HG03469 (cell line): ENCODE measurements around the gene RSPRY1.

Source experiments
- ATAC-seq: cut with Tn5 transposase; IDR thresholded peaks from one replicate; pipeline ENCODE4 v1.9.1; 2021; ENCODE audit warnings: mild to moderate bottlenecking, moderate library complexity, moderate number of reproducible peaks; ENCODE audit not compliant: unreplicated experiment

RSPRY1 gene

GRCh38 chr16:57185945-57186871 lies at the start of gene RSPRY1, which contains the start of gene PSME3IP1:
Gene RSPRY1, plus strand, starts transcription at chr16:57186329. Its CDS starts 18,330 bp downstream, at chr16:57204659.
Gene PSME3IP1, minus strand, starts transcription at chr16:57186039. Its CDS starts 12,185 bp downstream, at chr16:57173854.
- ATAC-seq, result peak; percentile 71

GRCh38 chr16:57137043-57137442 lies 49.1 kb upstream of the RSPRY1 start:
- no peak for ATAC-seq

DNA sequence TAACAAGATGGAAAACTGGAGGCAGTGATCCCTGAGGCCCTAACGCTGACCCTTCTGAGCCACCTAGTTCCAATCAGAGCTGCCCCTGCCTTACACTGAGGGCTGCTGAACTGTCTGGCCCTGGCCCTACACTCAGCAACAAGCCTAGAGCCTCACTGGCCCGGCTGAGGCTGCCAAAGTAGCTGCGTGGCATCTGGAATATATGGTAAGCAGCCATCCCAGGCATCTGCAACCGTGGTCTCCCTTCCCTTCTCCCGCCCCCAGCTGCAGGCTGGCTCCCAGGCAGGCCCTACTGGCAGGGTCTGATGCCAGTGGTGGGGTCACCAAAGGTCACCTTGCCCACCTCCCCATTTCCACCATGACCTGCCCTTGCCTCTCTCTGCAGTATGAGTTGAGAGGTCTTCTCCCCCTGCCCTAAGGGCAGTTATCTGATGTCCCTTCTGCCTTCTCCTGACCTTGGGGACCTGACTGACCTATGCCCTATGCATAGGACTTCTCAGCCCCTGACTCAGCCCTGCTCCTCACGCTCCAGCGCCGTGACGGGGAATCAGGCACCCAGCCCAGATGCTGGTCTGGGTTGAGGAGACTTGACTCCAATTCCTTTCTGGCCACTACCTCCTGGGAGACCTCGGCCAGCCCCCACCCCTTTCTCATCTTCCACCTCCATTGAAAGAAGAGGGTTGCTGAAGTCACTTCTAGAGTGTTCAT lies 48.4 kb upstream of the RSPRY1 start:
- ATAC-seq, result no peak

GRCh38 chr16:57138281-57138935 lies 47.7 kb upstream of the RSPRY1 start:
- no peak for ATAC-seq

DNA sequence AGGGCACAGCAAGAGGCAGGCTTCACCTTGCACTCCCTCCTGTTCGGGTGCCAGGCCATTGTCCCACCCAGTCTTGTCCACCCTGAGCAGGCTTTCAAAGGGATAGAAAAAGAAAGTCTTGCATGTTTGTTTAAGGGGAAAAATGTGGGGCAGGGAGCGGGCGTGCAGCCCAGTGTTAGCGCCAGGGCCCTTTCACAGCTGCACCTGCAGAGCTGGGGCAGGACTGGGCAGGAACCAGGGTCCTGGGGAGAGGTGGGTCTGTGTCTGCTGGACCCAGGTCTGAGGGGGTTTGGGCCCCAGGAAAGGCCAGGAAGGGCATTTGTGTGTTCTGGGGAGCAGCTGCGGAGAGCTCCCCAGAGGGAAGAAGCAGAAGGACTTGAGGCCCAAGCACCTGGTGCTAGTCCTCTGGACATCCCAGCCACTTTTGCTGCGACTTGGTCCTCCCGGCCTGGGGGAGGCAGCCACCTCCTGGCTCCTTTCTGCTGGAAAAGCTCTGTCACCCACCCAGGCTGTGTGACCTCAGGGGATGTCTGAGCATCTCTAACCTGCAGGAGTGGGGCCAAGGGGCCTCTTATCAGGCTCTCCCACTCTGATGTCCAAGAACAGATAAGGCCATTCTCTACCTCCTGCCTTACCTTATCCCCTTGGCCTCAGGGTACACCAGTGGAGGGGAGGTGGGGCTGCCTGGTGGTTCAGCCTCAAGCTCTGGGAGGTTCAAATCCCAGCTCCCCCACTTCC lies 45.0 kb upstream of the RSPRY1 start:
- ATAC-seq, result no peak

DNA sequence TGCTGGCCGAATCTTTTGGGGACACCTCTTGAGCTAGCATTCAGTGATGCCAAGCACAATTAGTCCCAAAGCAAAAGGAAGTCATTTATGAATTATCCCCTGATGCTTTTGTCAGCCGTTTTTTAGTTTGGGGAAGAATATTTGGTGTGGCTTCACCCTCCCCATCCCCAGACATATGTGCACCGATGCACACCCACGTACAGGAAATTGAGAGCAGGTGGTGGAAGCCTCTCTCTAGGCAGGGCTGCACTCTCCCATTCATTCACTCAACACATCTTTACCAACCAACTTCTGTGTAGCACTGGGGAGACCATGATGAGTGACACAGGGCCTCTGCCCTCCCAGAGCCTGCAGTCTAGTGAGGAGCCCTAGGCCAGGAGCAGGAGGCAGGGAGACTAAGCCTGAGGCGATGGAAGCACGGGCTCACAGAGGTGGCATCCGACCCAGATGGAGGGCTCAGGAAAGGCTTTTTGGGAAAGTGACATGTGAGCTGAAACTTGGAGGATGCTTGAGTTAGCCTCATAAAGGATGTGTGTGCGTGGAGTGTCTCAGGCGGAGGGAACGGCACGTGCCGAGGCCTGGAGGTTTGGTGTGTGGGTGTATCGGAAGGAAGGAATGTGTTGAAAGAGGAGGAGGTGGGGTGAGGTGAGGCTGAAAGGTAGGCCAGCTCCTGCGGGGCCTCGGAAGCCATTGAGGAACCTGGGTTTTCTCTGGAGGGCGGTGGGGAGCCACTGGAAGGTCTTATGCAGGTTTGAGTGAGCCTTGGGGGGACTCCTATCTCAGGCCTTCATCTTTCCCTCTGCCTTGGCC lies 44.1 kb upstream of the RSPRY1 start:
- ATAC-seq, result peak; percentile 52

- no peak for ATAC-seq
Measured at GRCh38 chr16:57143149-57143921, 42.8 kb upstream of the RSPRY1 start.

DNA sequence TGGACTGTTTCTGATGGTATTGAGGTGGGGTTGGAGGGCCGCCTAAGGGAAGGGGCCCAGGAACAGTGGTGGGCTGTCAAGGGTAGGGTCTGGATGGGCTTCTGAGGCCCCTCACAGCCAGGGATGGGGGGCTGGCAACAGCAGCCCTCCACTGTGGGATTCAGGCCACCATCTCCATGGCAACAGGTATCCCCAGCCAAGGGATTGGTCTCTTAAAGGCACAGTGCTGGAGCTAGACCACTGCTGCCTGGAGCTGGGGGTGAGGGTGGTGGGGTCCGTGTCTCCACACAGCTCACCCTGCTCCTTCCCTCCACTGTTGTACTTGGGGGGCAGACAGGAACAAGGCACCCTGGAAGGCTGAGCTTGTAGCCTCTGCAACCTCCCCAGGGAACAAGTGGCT lies 42.1 kb upstream of the RSPRY1 start:
- ATAC-seq, result no peak

- no peak for ATAC-seq
Measured at GRCh38 chr16:57145046-57146021, 40.8 kb upstream of the RSPRY1 start.

DNA sequence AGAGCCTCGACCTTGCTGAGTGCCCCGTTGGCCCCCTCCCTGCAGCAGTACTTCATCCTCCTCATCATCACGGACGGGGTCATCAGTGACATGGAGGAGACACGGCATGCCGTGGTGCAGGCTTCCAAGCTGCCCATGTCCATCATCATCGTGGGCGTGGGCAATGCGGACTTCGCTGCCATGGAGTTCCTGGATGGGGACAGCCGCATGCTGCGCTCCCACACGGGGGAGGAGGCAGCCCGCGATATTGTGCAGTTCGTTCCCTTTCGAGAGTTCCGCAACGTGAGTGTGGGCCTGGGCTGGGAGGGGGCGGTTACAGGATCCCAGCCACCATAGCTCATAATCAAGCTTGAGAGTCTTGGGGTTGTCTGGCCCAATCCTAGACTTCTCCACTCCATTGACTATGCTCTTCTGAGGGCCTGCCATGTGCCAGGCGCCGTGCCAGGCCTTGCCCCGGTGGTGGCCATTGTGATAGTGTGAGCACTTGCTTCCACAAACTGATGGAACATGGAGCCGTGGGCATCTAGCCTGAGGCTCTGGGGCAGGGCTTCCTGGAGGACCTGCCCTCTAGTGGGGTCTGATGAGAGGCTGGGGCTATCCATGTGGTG lies 40.0 kb upstream of the RSPRY1 start:
- no peak for ATAC-seq

- ATAC-seq, result no peak
Measured at GRCh38 chr16:57146735-57147134, 39.4 kb upstream of the RSPRY1 start.

DNA sequence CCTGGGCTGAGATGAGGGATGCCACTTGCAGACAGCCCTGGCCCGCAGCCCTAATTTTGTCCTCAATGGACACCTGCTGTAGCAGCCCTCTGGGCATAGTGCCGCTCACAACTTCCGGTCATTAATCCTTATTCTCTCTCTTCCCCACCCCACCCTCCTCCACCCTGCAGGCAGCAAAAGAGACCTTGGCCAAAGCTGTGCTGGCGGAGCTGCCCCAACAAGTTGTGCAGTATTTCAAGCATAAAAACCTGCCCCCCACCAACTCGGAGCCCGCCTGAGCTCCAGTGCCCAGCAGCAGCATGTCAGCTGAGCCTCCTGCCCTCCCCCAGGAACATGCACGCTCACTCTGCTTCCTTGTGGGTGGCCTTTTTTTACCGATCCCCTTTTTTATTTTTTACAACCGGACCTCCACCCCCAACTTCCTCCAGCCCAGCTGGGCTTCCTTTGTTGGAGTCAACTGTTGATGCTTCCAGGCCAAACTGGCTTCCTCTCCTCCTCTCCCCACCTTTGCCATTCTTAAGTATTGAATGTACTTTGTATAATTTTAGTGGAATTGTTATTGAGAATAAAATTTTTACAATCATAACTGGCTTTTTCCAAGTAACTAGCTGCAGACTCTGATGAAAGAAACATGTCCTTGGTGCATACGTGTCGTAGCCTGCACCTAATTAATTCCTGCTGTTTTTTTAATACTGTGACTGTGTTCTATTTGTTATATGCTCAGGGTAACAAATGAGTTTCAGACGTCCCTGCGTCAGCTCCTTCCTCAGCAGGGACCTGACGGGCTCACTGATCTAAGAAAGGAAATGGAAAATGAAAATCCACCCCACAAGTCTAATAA lies 38.5 kb upstream of the RSPRY1 start:
- no peak for ATAC-seq

DNA sequence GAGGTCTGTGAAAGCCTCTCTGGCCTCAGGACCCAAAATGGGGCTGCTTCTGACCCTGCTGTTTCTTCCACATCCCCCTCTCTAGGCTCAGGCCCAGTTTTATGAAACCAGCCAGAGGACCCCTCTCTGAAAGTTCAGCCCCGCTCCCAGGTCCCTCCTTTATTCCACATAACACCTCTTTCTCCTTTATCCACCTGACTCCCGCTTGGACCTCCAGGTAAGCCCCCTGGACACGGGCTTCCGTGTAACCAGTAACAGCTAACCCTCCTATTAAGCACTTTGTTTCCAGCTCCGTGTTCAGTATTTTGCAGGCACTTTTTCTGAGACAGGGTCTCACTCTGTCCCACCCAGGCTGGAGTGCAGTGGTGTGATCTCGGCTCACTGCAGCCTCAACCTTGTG lies 37.6 kb upstream of the RSPRY1 start:
- ATAC-seq, result no peak

- ATAC-seq, result no peak
Measured at GRCh38 chr16:57149391-57149790, 36.7 kb upstream of the RSPRY1 start.

- ATAC-seq, result no peak
Measured at GRCh38 chr16:57150682-57151330, 35.3 kb upstream of the RSPRY1 start.

DNA sequence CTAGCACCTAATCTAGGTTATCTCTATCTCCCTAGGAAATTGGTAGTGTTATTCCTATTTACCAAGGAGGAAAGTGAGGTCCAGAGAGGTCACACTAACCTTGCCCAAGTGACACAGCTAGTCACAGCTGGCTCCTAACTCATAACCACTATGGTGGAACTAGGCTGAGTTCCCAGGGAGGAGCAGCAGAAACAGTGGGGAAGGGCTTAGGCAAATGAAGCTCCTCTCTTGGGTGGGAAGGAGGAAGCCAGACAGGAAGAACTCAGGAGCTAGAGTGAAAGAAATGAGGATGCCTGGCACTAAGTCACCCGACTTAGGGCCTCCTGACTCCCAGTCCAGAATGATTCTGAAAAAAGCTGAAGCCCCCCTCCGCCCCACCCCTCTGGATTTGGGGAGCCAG lies 34.8 kb upstream of the RSPRY1 start:
- ATAC-seq, result no peak
